NCI-H1436 (cell line): ENCODE measurements around the gene RFPL1.

ENCODE experiments used
- DNase-seq: peaks from one replicate; lab custom pipeline; 2025; lab: John Stamatoyannopoulos, UW

The RFPL1 gene

GRCh38 chr22:29443452-29443851 is 5.1 kb downstream of the RFPL1 start:
- no peak for DNase-seq

- no peak for DNase-seq
These were observed 5.7 kb downstream of the RFPL1 start for GRCh38 chr22:29443861-29444792.

- no peak for DNase-seq
These were observed 7.1 kb downstream of the RFPL1 start for GRCh38 chr22:29445508-29445907.

- no peak for DNase-seq
These were observed 9.5 kb downstream of the RFPL1 start for GRCh38 chr22:29447906-29448305.

GRCh38 chr22:29449296-29449875 is 11.0 kb downstream of the RFPL1 start:
- no peak for DNase-seq

GRCh38 chr22:29450222-29450621 is 11.8 kb downstream of the RFPL1 start:
- no peak for DNase-seq

- DNase-seq: no peak
These were observed 13.5 kb downstream of the RFPL1 start for GRCh38 chr22:29451863-29452262.

GRCh38 chr22:29454276-29454675 is 15.9 kb downstream of the RFPL1 start:
- no peak for DNase-seq

- no peak for DNase-seq
These were observed 17.9 kb downstream of the RFPL1 start for GRCh38 chr22:29456211-29456671.

- peak; percentile 4 for DNase-seq
These were observed 19.3 kb downstream of the RFPL1 start for GRCh38 chr22:29457730-29458129.

- no peak for DNase-seq
These were observed 20.2 kb downstream of the RFPL1 start for GRCh38 chr22:29458551-29458950.

- DNase-seq: no peak
These were observed 21.4 kb downstream of the RFPL1 start for GRCh38 chr22:29459773-29460172.

- DNase-seq: no peak
These were observed 22.9 kb downstream of the RFPL1 start for GRCh38 chr22:29461263-29461662.

- DNase-seq: no peak
These were observed 25.2 kb downstream of the RFPL1 start for GRCh38 chr22:29463629-29464028.

GRCh38 chr22:29464581-29464980 is 26.2 kb downstream of the RFPL1 start:
- DNase-seq: no peak

- DNase-seq: no peak
These were observed 31.4 kb downstream of the RFPL1 start for GRCh38 chr22:29469755-29470154.

GRCh38 chr22:29470159-29470855 is 31.9 kb downstream of the RFPL1 start:
- peak; percentile 69 for DNase-seq

- DNase-seq: no peak
These were observed 34.6 kb downstream of the RFPL1 start for GRCh38 chr22:29473001-29473400.

GRCh38 chr22:29475550-29475949 is 37.2 kb downstream of the RFPL1 start:
- DNase-seq: peak; percentile 60

GRCh38 chr22:29476116-29476515 is 37.7 kb downstream of the RFPL1 start:
- DNase-seq: no peak

GRCh38 chr22:29477723-29478318 is 39.4 kb downstream of the RFPL1 start:
- DNase-seq: peak; percentile 50
